HepG2 (cell line): ENCODE measurements around the gene SEC24D. TPM values are rescaled to one million over a fixed set of nuclear protein-coding genes. Genes with fewer than 3 reads are reported as not detected.

Source experiments
- E2F2 ChIP-seq: sonication (generic); formaldehyde crosslinking; IDR thresholded peaks from 2 replicates; pipeline ENCODE4 v1.4.0; 2020; ENCODE audit warnings: missing genetic modification reagents, borderline replicate concordance
- LRRFIP1 ChIP-seq: sonication (generic); formaldehyde crosslinking; conservative IDR thresholded peaks from 2 replicates; pipeline ENCODE4 v1.4.0; 2020; ENCODE audit warnings: missing genetic modification reagents
- MYC ChIP-seq: sonication (generic); formaldehyde crosslinking; IDR thresholded peaks from 2 replicates; pipeline ENCODE4 v1.9.0; 2021; ENCODE audit warnings: missing genetic modification reagents, borderline replicate concordance
- NFATC3 ChIP-seq: sonication (generic); formaldehyde crosslinking; IDR thresholded peaks from 2 replicates; pipeline ENCODE4 v1.5.1; 2020; ENCODE audit warnings: mild to moderate bottlenecking, missing genetic modification reagents
- RXRA ChIP-seq: sonication (generic); formaldehyde crosslinking; IDR thresholded peaks from 2 replicates; pipeline ENCODE4 v1.5.1; 2020; ENCODE audit warnings: missing genetic modification reagents
- SNAPC4 ChIP-seq: sonication (generic); formaldehyde crosslinking; IDR thresholded peaks from 2 replicates; pipeline ENCODE4 v1.4.0; 2020; ENCODE audit warnings: mild to moderate bottlenecking, missing genetic modification reagents
- SOX5 ChIP-seq: IDR thresholded peaks from 2 replicates; pipeline ENCODE4 v1.6.1; 2016; ENCODE audit warnings: borderline replicate concordance
- ZNF318 ChIP-seq: sonication (generic); formaldehyde crosslinking; IDR thresholded peaks from 2 replicates; pipeline ENCODE4 v1.4.0; 2020; ENCODE audit warnings: mild to moderate bottlenecking, missing genetic modification reagents
- ZNF567 ChIP-seq: sonication (generic); formaldehyde crosslinking; IDR thresholded peaks from 2 replicates; pipeline ENCODE4 v1.8.1; 2023; ENCODE audit warnings: mild to moderate bottlenecking, missing genetic modification reagents, borderline replicate concordance
- ZSCAN9 ChIP-seq: IDR thresholded peaks from 2 replicates; pipeline ENCODE4 v1.6.1; 2016; ENCODE audit warnings: borderline replicate concordance
- polyA plus RNA-seq, 8 experiments: library from polyadenylated mRNA; depleted of rRNA in 3 of 8; stranded (reverse) in 7 of 8; unstranded in 1 of 8; fragments of >200 nt; fragmentation: Illumina TruSeq in 4 of 8; extraction: Trizol in 4 of 8; gene quantifications; 2 replicates each; pipeline versions ENCODE4 v1.2.1 to v1.2.3, GENCODE V29; 2011 to 2016; ENCODE audit warnings: low read depth in 4 of 8, missing spikeins in 1 of 8, mixed read lengths in 1 of 8; ENCODE audit not compliant: insufficient read depth in 1 of 8
- total RNA-seq, 5 experiments: library from RNA; depleted of rRNA; stranded (reverse); fragments of >200 nt; fragmentation: Illumina TruSeq; extraction: Trizol; gene quantifications; 2 replicates each; pipeline ENCODE4 v1.2.3, GENCODE V29; 2016; ENCODE audit warnings: low read depth in 1 of 5

The SEC24D gene
- total and polyA plus RNA-seq, 2 of the 13 experiments (the other 11 are each of a cell fraction or from before 2014, with no cell fraction given) = 30.0 to 51.1 TPM

GRCh38 chr4:118739022-118739713 lies 96.8 kb downstream of the SEC24D start (continued):
- TF ChIP-seq ZNF318 (CRISPR knock-in tag) (no peak), SNAPC4 (CRISPR knock-in tag) (no peak), ZNF567 (CRISPR knock-in tag) (no peak), MYC (CRISPR knock-in tag) (no peak), SOX5 (CRISPR knock-in tag) (no peak), E2F2 (CRISPR knock-in tag) (no peak), RXRA (CRISPR knock-in tag) (no peak), ZSCAN9 (no peak), LRRFIP1 (CRISPR knock-in tag) (no peak), NFATC3 (CRISPR knock-in tag) (no peak)
- TF ChIP-seq, all 625 proteins: peak for 0
